Amniotic epithelial cell (primary cell): ENCODE results near the gene MYOZ3.

Experiments used
- DNase-seq: peaks from one replicate; pipeline ENCODE4 v3.0.0-alpha.2; 2010; ENCODE audit warnings: low read depth

The MYOZ3 gene

DNA sequence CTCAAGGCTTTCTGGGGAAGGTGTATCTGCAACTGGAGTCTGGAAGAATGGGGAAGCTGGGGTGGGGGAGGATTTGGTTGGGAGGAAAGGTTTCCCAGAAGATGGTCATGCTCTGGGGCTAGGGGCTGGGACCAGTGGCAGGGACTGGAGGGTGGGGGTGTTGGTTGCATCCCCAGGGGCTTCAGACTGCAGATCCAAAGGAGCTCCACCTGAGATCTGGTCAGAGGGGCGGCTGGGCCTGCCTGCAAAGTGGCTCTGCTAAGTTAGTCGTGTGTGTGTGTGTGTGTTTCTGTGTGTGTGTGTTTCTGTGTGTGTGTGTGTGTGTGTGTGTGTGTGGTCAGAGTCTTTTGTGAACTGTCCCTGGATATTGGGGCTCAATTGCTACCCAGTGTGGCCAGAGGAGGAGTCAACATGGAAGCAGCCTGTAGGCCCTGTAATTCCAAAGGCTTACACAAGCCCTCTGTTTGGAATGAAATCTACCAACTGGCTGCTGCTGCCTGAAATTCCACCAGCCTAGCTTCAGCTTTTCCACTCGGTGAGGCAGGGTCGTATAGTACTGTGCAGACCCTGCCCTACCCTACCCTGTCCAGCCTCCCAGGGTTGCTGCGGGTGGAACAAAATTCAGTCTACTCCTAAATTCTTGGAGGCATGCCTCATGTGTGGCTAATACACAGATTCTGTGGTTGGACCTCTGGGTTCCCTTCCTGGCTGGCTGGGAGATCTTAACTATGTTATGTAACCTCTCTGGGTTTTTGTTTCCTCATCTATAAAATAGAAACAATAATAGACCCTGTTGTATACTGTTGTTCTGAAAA, 33.1 kb upstream of the MYOZ3 start:
- peak; percentile 67 for DNase-seq

DNA sequence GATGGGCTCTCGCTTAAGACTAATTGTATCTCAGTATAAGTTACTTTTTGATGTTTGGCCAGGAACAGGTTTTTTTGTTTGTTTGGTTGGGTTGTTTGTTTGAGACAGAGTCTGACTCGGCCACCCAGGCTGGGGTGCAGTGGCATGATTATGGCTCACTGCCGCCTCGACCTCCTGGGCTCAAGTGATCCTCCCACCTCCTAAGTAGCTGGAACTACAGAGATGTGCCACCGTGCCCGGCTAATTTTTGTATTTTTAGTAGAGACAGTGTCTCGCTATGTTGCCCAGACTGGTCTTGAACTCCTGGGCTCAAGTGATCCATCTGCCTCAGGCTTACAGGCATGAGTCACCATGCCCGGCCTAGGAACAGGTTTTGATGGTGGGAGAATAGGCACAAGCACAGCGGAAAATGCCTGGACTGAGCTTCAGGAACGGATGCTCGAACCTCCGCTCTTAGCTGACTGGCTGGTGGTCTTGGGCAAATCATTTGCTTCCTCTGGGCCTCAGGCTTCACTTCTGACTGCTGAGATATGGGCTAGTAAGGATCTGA, 32.0 kb upstream of the MYOZ3 start:
- no peak for DNase-seq

DNA sequence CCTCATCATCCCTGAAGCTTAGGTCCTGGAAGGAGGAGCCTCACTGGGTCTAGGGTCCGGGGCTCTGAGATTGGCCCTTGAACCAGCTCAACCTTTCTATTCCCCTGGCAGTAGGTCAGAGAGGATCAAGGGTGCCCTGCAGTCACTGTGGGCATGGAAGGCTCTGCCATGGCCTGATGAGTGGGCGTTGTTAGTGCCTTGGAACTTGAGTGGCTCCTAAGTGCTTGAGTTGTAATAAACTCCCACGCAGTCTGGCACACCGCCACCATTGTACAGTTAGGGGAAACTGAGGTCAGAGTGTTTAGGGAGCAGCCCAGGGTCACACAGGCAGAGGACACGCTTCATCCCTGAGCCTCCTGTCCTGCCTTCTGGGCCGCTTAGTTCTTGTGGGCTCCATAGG, 31.0 kb upstream of the MYOZ3 start:
- DNase-seq = no peak

DNA sequence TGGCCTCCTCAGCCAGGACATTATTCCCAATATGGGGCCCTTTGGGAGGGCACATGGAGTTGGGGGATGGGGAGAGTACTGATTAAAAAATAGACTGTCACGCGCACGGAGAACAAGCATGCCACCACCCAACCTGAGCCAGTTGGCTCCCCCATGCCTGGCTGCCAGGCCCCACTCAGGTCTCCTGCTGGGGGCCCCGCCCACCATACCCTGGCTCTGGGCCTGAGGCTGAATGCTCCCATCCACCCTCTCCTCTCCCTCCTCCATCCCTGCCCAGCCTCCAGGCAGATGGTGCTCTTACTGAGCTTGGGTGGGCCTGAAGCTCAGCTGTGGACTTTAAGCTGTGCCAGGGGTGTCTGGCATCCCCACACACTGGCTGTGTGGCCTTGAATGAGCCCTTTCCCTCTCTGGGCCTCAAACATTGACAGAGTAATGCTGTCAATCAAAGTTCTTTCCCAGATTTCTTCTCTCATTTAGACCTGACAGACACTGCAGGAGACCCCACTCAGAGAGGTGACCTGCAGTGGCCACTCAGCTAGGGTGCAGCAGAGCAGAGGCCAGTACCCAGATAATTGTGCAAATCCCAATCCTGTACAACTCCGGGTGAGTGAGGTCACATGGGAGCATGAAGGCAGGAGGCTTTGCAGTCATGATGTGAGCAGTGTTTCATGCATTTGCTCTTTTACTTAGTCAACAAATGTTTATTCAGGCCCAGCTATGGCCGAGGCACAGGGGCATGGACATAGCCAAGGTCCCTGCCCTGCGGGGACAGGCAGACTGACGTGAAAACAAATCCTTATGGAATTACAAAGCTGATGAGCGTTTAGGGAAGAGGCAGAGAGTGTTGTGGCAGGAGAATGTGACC, 30.4 kb upstream of the MYOZ3 start:
- DNase-seq = no peak

DNA sequence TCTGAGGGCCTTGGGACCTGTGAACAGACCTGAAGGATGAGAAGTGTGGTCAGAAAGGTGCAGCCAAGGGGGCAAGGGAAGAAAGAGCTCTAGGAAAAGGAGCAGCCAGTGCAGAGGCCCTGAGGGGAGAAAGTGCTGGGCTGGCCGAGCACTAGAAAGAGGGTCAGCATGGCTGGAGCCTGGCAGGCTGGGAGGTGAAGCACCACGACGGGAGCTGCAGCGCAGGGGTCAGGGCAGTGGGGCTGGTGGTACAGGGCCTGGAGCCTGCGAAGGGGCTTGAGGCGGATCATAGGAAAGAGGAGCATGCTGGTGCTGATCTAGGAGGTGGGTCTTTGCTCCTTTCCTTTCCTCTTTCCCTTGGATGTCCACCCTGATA, 29.7 kb upstream of the MYOZ3 start:
- DNase-seq = no peak

DNA sequence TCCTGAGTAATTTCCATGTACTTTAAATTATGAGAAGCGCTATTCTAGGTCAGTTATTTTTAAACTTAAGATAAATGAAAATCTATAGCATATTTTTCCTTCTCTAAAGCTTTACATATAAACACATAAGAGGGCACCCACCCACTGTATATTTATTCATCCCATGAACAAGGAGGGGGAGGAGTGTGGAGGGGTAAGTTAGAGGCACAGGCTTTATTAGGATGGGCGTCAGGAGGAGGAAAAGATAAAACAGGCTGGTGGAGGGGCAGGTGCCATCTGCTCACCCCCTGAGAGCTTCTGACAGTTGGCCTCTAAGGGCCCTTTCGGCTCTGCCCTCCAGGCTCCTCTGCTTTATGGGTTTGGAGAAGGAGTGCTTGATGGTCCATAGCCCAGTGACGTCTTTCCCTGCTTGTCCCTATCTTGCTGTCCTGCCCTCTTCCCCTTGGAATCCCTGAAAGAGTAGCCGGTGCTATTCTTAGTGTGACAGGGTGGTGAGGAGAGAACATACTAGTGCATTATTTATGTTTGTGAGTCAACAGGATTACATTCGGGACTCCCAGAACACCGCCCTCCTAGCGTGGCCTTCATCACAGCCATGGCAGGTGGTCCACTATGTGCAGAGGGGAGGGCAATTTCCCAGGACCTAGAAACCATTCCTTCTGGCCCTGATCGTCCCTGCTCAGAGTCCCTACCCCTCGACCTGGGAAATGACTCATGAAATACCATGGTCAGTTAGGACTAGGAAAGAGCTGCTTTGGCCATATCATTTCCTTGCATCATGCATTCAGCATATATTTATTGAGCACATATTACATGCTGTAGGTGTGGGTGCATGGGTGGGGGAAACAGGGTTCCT, 28.5 kb upstream of the MYOZ3 start:
- DNase-seq = peak; percentile 65

DNA sequence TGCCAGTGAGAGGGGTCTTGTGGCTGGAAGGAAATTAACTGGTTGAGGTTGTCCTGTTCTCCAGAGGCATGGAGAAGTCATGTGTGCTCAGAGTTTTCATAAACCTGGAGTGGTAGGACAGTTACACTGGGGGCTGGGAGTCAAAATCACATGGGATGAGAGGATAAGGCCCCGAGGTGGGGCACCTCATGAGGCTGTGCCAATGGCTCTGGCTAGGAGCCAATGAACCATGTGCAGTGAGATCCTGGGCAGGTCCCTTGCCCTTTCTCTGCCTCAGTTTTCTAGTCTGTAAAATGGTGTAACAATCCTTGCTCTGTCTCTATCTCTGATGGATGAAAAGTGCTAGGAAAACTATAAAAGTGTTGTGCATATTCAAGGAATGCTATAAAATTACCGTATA, 27.6 kb upstream of the MYOZ3 start:
- no peak for DNase-seq

DNA sequence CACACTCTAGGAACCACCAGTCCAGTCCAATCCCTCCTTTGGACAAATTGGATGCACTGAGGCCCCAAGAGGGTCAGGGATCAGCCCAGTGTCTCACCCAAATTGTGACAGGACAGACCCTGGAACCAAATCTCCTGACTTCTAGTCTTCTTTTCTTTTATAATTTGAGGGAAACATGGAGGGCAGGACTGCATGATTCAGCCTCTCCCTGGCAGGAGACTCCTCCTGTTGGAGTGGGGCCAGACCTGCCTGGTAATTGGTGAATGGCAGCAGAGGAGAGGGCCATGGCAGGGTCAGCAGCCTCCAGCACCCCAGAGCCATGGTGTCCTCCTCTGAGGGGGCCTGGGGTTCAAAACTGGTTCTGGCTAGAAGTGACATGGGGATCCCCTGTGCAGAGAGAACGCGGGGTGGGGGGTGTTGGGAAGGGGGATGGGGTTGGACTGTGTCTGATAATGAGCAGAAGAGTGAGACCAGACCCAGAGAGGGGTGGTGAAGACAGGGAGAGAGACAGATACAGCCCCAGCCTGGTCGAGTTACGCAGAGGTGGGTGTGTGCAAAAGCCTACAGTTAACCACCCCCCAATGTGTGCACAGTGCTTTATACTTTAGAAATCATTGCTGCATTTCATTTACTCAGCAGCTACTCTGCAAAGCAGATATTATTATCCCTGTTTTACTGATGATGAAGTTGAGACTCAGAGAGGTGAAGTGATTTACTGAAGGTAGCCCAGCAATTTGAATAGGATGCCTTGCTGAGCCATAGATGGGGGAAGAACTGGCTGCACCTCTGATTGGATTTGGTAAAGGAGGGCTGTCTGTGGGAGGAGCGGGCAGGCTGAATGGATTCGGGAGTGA, 24.4 kb upstream of the MYOZ3 start:
- peak; percentile 79 for DNase-seq

DNA sequence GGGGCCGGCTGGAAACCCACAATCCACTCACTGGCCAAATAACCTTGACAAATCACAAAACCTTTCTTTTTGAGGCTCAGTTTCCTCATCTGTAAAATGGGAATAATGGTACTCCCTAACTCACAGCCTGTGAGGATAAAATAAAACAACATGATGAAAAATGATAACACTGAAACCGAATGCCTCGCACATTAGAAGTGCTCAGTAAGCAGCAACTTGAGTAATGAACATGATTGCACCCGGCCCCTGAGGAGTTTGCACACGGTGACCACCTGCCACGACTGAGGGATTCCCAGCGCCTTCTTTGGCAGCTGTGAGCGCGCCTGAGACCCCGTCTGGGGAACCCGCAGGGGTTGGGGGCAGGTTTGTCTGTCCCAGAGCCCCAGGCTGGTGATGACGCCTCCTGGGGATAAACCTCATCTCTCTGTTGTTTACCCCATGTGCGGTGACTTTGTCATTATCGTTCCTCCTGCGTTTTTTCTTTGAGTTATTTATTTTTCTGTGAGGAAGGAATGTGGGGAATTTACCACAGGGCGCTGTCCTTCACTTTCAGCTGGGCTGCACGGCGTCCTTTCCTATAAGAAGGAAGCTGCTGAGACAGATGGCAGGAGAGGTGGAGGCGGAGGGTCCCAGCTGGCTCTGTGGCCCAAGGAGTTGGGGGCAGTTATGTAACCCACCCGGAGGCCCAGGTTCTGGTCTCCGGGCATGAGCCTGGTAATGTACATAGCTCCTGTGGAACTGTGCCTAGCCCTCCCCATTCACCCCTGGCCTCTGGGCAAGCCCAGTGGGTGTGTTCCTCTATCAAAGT, 23.6 kb upstream of the MYOZ3 start:
- peak; percentile 92 for DNase-seq

DNA sequence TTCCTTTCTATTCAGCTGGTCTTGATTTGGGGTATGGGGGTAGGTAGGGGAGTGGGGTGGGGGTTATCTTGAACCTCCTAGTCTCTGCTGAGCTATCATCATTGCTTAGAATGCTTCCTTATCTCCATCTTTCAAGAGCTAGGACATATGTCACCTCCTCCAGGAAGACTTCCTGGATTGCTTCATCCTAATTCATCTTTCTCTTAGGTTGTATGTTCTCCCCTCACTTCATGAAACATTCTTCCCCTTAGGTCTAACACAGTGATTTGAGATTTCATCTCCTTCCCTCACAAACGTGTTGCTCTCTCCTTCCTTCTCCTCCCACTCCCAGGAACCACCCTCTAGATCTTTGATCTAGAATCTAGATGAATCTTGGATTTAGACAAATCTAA, 23.0 kb upstream of the MYOZ3 start:
- no peak for DNase-seq

DNA sequence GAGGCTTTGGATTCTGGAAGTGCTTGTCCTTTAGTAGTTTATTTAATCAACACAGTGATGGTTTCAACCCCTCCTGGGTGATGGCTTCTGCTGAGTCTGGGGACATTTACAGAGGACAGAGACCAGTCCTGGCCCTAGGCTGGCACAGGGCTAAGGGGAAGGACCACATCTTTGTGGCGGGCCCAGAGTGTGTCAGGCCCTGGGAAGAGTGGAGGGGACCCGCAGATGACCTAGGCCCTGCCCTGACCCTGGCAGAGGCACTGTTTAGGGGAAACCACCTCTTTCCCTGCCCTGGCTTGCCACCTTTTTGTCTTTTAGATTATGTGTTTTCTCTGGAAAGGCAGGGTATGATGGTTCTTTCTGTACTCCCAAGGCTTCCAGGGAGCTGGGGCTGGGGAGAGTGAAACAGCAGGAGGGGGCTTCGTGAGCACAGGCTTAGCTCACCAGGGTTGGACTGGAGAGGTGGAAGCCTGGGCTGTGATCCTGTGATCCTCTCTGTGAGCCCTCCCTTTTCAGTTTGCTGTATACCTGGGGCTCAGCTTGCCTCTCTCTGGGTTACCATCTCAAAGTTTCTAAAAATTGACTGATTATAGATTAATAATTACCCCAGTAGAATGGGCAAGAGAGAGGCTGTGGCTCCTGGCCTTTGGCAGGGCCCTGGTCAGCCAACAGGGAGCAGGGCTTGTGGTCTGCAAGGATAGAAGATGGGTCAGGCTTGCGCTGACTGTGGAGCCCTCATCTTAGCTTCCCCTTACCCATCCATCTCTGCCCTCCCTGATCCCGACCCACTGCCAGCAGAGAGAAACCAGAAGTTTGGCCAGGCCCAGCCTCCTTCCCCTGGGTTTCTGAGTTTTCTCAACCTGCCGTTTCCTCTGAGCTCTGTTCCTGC, 22.3 kb upstream of the MYOZ3 start:
- no peak for DNase-seq

DNA sequence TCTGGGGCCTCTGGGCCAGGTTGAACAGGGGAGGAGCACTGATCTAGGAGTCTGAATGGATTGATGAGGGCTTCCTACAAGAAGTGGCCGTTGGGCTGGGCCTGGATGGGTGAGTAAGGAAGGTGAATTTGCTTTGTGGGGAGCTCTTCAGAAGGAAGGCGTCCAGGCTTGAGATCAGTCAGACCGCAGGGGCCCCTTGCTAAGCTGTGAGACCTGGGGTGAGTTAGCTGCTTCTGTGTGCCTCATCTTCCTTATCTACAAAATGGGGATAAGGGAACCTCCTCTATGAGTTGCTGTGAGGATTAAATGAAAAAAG, 21.7 kb upstream of the MYOZ3 start:
- peak; percentile 78 for DNase-seq

DNA sequence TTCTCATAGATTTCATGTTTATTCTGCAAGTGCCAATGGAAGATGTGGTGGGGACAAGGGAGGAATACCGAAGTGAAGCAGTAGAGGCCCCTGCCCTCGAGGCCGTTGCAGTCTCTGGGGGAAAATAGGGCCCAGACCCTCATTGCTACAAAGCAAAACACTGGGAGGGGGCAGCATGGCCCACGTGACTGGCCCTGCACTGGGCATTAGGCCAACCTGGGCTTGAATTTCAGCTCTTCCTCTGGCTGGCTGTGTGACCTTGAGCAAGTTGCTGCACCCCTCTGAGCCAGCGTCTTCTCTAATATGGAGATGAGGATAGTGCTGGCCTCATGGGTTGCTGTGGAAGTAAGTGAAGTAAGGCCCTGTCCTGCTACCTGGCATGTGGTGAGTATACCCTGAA, 21.3 kb upstream of the MYOZ3 start:
- DNase-seq = no peak

DNA sequence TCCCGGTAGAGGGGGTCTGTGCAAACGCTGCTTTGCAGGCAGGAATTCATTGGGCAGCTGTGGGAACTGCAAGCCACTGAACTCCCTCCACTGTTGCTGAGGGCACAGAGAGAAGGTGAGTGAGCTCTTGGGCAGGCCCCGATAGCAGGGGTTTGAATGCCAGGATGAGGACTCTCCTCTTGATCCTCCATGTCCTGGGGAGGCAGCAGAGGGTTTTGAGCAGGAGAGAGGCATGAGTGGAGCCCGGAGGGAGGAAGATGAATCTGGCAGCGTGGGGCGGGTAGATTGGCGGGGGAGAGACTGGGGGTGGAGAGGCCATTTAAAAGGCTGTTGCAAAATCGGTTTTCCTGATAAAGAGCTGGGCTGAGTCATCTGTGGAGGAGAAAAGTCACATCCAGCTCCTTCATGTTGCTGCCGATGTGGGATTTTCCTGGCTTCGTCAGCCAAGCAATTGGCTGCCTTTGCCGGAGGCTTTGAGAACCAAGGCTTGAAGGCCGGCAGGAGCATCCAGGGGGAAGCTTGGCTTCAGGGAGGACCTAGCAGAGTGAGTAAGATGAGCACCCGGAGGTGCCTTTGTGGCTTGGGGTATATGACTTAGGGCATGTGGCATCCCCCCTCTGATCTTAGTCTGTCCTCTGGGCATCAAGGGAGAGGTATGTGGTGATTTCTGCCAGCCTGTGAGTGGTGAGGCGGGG, 20.6 kb upstream of the MYOZ3 start, which contains the start of gene SYNPO:
Gene SYNPO (plus strand): TSS at position 350 of the 695 bp plus-strand sequence. CDS start 7,616 bp downstream, outside the sequence.
- peak; percentile 99 for DNase-seq

DNA sequence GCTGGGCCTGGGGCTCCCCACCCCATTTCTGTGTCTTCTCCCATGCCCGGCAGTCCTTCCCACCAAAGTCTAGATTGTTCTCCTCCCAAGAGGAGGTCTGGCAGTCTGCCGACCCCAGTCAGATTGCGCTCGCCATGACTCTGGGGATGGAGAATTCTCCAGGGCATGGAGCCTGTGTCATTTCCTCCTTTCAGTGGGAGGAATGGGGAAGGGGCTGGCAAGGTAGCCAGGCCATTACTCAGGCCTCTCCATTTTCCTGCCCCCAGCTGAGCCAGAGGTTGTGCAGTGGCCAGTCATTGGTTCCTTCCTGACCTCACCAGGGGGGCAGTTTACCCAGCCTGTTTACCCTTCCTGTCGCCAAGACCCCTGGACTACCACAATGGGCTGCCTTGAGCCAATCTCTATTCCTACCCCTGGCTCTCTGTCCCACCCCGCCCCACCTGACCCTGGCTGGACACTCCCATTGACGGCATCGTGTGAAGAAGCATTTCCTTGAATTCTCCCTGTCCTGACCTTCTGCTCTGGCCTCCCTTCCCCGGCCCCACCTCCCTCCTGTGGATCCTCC, 20.0 kb upstream of the MYOZ3 start:
- peak; percentile 72 for DNase-seq

DNA sequence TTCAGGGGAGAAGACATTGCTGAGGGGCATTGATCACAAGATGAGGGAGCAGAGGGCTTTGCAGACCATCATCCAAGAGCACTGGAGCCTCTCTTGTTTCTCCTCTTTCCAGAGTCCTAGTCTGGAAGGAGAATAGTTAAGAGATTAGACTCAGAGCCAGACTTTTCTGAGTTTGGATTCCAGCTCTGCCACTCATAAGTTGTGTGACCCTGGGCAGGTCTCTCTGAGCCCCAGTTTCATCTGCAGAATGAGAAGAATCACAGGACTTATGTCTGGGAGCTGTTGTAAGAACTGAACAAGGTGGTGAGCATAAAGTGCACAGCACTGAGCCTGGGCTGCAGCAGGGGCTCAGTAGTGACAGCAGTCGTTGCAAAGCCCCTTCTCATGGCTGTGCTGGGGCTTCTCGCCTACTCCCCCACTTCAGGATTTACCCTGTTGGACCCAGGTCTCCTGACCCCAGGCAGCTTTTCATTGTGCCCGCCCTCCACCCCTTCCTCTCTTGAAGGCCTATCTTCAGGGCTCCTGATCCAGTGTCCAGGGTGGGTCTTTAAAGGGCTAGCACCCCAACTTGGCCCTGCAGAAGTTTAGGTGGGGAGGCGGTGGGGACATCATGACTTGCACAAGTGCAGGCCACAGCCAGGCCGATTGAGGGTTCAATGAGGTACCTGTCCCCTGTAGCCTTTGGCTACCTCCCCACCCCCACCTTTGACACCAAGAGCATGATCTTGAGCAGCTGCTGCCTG, 19.1 kb upstream of the MYOZ3 start:
- DNase-seq = no peak

DNA sequence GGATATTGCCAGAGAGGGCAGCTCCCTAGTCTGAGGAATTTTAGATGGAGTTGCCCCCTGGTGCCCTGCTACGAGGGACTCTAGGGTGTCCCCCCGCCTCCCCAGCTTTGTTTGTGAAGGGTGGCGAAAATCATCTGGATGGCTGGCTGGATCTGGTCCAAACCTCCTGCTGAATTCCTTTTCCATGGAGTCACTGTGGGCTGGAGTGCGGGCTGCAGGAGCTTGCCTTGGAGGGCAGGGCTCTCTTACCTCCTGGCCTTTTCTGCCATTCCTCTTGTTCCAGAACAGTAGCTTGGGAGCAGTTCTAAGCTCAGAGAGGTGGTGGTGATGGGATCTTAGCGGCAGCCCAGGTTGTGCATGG, 18.5 kb upstream of the MYOZ3 start:
- DNase-seq = peak; percentile 92
